ENCODE measurements around the gene WNT4. TPM values are rescaled to one million over a fixed set of nuclear protein-coding genes. Genes with fewer than 3 reads are reported as not detected.

Gene WNT4
- total RNA-seq, 4 donors from 2014 or later: 0.19 to 0.33 (median 0.29) TPM; not detected in 1

DNA sequence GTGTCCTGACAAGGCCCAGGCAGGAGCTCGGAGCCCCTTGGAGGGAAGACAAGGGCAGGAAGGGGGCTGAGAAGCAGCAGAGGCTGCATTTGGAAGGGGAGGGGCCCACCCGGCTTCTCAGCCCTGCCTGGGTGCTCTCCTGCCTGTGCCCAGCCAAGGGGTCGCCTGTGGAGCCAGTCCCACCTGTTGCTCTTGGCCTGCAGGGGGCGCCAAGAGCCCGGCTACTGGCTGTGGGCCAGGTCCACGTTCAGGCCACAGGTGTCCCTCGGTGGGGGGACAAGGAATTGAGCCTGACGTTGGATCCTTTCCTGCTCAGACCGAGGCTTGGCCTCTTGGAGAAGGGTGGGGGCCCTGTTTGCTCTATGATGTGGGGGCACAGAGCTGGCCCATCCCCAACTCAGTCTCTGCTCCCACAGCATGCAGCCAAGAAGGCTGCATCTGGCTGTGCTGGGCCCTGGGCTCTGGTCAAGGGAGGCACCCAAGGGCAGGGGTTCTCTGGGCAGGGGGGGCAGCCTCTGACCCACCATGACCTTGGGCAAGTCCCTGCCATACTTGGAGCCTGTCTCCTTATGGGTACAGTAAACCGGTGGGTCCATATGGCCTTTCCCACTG lies 10.9 kb downstream of the WNT4 start:
- H3K27me3 ChIP-seq: peaks cover 0 to 38% (median 0%) of the 10 kb centered on the region in 4 donors
- DNase-seq (ENCODE audit: extremely low spot score): no peak
- 67% methylated on average over 1 of the region's 10 CpGs for WGBS
- H3K36me3 ChIP-seq: no peaks in the 10 kb centered on the region
- intact Hi-C loops (cut with DNase I): no loop called here
- H3K9me3 ChIP-seq: no peaks in the 10 kb centered on the region
- peaks cover 4 to 18% (median 12%) of the 10 kb centered on the region in 4 donors for H3K4me1 ChIP-seq
- TF ChIP-seq POLR2AphosphoS5 (IDR thresholded peaks at IDR 0.05): no peak
- TF ChIP-seq, protein P1, sequence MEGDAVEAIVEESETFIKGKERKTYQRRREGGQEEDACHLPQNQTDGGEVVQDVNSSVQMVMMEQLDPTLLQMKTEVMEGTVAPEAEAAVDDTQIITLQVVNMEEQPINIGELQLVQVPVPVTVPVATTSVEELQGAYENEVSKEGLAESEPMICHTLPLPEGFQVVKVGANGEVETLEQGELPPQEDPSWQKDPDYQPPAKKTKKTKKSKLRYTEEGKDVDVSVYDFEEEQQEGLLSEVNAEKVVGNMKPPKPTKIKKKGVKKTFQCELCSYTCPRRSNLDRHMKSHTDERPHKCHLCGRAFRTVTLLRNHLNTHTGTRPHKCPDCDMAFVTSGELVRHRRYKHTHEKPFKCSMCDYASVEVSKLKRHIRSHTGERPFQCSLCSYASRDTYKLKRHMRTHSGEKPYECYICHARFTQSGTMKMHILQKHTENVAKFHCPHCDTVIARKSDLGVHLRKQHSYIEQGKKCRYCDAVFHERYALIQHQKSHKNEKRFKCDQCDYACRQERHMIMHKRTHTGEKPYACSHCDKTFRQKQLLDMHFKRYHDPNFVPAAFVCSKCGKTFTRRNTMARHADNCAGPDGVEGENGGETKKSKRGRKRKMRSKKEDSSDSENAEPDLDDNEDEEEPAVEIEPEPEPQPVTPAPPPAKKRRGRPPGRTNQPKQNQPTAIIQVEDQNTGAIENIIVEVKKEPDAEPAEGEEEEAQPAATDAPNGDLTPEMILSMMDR (IDR thresholded peaks at IDR 0.05): peak; percentile 39 to 65 (median 45)
- no peak overlapping the region for H3K27ac ChIP-seq (replicated peaks in 1 of 4)
- H3K4me3 ChIP-seq: no peak overlapping the region

DNA sequence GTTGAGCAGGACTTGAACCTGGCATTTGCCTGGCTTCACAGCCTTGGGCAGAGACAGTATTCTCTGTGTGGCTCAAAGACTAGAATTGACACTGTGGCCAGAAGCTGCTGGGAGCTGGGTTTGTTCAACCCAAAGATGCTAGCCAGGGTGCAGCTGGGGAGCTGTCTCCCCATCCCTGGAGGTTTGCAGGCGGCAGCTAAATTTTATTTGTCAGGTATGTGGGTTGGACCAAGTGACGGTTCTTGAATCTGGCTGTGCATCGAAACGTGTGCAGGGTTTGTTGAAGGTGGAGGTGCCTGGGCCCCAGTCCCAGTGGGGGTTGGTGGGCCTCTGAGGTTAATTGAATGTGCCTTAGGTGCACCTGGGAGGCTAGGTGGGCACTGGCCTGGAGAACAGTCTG lies 11.8 kb downstream of the WNT4 start:
- H3K36me3 ChIP-seq: no peaks in the 10 kb centered on the region
- no peaks in the 10 kb centered on the region for H3K9me3 ChIP-seq
- no peak for DNase-seq (ENCODE audit: extremely low spot score)
- no peak overlapping the region for H3K4me3 ChIP-seq
- intact Hi-C loops (cut with DNase I): no loop called here
- TF ChIP-seq, protein P1 (IDR thresholded peaks at IDR 0.05): no peak
- TF ChIP-seq POLR2A (IDR thresholded peaks at IDR 0.05; ENCODE audit: low read depth) (no peak), POLR2AphosphoS5 (IDR thresholded peaks at IDR 0.05) (no peak), EP300 (IDR thresholded peaks at IDR 0.05) (no peak)
- WGBS: 80% methylated on average over 4 of the region's 4 CpGs
- H3K4me1 ChIP-seq: peaks cover 4 to 17% (median 10%) of the 10 kb centered on the region in 4 donors
- no peak overlapping the region for H3K27ac ChIP-seq (replicated peaks in 1 of 4)
- H3K27me3 ChIP-seq: peaks cover 0 to 29% (median 0%) of the 10 kb centered on the region in 4 donors

DNA sequence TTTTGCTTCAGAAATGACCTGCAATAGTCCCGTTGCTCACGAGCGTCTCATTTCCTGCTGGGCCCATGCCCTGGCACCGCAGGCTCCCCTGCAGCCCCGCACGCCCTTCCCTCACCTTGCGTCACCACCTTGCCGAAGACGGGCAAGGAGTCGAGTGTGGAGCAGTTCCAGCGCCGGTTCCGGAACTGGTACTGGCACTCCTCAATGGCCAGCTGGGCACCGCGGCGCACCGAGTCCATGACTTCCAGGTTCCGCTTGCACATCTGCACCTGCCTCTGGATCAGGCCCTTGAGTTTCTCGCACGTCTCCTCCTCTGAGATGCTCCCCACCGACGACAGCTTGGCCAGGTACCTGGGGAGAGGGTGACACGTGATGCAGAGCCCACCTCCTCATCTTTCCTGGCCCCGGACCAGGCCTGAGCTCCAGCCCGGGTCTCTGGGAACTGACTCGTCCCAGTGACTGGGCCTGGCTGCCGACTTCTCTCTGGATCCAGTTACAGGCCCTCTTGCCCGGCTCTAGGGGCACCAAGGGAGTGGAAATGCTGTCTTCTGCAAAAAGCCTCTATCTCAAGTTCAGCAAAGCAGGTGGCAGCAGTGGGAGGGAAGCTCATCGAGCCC lies 13.3 kb downstream of the WNT4 start:
- peaks cover 0 to 23% (median 0%) of the 10 kb centered on the region in 4 donors for H3K27me3 ChIP-seq
- TF ChIP-seq POLR2AphosphoS5 (IDR thresholded peaks at IDR 0.05): no peak
- TF ChIP-seq EP300 (IDR thresholded peaks at IDR 0.05): no peak
- TF ChIP-seq, protein P1 (IDR thresholded peaks at IDR 0.05): no peak
- TF ChIP-seq POLR2A (IDR thresholded peaks at IDR 0.05; ENCODE audit: low read depth): no peak
- DNase-seq (ENCODE audit: extremely low spot score): no peak
- H3K36me3 ChIP-seq: no peaks in the 10 kb centered on the region
- WGBS: 92% methylated on average over 9 of the region's 29 CpGs
- H3K4me3 ChIP-seq: no peak overlapping the region
- peaks cover 4 to 17% (median 10%) of the 10 kb centered on the region in 4 donors for H3K4me1 ChIP-seq
- intact Hi-C loops (cut with DNase I): no loop called here
- H3K9me3 ChIP-seq: no peaks in the 10 kb centered on the region
- no peak overlapping the region for H3K27ac ChIP-seq (replicated peaks in 1 of 4)

- intact Hi-C loops (cut with DNase I): no loop called here
- no peak for TF ChIP-seq EP300 (IDR thresholded peaks at IDR 0.05)
- TF ChIP-seq POLR2AphosphoS5 (IDR thresholded peaks at IDR 0.05): no peak
- TF ChIP-seq POLR2A (IDR thresholded peaks at IDR 0.05; ENCODE audit: low read depth): no peak
- TF ChIP-seq, protein P1 (IDR thresholded peaks at IDR 0.05): no peak
- DNase-seq (ENCODE audit: extremely low spot score): no peak
These were observed 14.5 kb downstream of the WNT4 start for GRCh38 chr1:22128392-22128791.

More at GRCh38 chr1:22128392-22128791, 14.5 kb downstream of the WNT4 start:
- Histone ChIP-seq H3K27ac (replicated peaks in 1 of 4) (no peak overlapping the region), H3K9me3 (no peaks in the 10 kb centered on the region), H3K4me3 (no peak overlapping the region), H3K4me1 (peaks cover 4 to 17% (median 10%) of the 10 kb centered on the region in 4 donors), H3K36me3 (no peaks in the 10 kb centered on the region), H3K27me3 (peaks cover 0 to 16% (median 0%) of the 10 kb centered on the region in 4 donors)
- WGBS: 83% methylated on average over 11 of the region's 12 CpGs

Data from esophagus muscularis mucosa (tissue), 4 donors.